NCI-H510A (cell line): Measurements from ENCODE around the gene TTC39B.

Source experiments
- DNase-seq: peaks from one replicate; lab custom pipeline; 2025; lab: John Stamatoyannopoulos, UW

The TTC39B gene

DNA sequence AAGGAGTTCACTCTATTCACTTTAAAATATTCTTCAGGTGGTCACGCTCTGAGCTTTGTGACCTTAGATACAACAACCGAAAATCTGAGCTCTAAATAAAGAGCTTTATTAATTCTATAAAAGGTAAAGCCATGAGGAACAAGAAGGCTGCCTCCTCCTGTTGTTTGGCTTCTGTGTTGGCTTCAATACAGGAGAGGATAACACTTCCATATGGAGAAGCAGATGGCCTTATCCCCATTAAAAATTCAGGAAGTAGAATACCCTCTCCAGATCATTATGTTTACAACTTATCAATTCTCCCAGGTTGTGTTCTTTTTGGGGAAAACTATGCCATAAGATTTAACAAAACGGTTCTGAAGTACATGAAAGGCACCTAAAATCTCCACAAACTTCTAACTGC is 128.4 kb downstream of the TTC39B start:
- DNase-seq = no peak

DNA sequence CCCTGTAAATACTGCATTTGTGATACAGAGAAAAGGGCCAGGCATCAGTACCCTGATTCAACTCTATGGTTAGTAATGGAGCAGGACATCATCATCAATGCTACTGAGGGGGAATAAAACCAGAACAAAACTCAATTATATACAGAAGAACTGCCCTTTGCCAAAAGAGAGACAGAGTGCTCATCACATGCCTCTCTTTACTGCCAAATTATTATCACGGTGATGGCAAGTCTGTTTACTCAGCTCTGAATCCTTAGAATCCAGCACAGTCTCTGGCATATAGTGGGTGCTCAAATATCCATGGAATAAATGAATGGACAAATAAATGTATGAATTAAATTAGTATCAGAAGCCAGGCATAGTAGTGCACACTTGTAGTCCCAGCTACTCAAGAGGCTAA is 130.2 kb downstream of the TTC39B start:
- DNase-seq = no peak

DNA sequence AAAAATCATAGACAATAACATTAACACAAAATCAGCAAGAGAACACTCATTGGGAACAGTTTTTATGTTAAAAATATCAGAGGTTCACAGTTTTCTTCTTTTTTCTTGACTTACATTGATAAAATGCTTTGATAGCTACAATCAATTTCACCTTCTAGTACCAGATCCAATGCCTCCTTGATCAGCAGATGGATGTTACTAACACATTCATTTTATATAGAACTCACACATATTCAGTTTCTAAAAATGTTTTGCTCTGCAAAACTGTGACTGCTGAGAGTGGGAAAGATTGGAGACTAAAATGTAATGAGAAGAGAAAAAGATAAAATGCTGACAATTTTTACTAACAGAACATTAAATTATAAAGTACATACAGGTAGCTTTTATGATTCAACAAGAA is 143.1 kb downstream of the TTC39B start:
- DNase-seq = no peak

DNA sequence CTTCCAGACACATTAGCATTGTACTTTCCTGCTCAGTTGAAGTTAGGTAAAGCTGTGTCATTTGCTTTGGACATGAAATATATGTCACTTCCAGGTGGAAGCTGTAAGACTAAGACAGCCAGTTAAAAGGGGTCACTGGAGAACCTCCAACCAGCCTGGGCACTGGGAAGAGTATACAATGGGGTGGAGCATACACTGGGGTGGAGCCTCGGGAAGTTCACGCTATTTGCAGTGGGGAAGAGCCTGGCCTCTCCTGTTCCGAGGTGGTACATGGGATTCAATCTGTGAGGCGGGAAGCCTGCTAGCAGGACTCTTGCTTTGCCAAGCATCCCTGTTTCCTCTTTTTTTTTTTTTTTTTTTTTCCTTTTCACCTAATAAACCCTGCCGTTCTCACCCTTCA is 145.3 kb downstream of the TTC39B start:
- DNase-seq = no peak

DNA sequence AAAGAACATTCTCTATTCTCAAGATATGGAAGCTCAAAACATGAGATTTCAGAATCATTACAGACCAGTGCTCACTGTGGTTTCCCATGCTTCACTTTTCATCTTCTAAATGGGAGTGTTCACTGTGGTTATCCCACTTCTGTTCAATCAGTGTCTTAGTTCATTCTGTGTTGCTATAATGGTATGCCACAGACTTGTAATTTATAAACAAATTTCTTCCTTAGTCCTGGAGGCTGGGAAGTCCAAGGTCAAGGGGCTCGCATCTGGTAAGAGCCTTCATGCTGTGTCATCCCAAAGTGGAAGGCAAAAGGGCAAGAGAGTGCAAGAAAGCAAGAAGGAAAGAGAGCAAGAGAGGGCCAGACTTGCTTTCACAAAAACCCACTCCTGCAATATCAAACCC is 146.3 kb downstream of the TTC39B start:
- DNase-seq = no peak

DNA sequence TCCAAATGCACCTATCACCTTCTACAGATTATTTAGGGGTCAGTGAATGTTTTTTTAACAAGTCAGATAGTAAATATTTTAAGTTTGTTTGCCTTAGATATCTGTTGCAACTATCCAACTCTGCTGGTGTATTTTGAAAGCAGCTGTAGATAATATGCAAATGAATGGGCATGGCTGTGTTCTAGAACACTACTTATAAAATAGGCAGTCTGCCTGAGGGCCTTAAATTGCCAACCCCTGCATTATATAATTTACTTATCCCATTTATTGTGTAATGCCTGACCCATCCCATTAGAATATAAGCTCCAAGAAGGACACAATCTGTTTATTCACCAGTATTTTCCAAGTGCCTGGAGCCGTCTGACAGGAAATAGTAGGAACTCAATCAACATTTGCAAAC is 149.0 kb downstream of the TTC39B start:
- DNase-seq = no peak

DNA sequence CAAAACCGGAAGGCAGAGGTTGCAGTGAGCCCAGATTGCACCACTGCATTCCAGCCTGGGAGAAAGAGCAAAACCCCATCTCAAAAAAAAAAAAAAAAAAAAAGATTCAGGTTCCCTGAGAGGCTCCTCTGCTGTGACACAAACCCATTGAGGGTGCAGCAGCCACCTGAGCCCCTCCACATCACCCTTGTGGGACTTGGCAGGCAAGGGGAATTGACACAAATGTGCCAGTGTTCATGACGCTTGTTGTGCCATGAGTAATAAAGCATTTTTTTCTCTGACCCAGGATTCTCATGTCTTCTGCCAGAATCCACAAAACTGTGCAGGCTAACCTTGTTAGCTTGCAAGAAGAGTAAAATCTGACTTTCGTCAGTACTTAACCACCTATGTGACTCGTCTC is 149.6 kb downstream of the TTC39B start:
- no peak for DNase-seq

DNA sequence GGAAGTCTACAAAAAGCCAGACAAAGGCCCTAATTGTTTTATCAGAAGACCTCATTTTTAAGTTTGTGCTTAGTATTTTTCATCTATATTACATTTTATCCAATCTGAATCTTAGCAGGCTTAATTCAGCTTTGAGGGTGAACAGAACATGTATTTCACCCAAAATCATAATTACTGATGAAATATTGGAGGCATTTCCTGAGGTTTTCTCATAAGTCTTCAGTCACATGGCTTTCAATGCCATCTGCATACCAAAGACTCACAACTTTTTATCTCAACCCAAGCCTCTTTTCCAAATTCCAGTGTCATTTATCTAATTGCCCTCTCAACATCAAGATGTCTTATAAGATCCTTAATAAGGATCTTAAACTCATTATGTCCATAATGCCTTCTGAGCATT is 150.8 kb downstream of the TTC39B start:
- no peak for DNase-seq

DNA sequence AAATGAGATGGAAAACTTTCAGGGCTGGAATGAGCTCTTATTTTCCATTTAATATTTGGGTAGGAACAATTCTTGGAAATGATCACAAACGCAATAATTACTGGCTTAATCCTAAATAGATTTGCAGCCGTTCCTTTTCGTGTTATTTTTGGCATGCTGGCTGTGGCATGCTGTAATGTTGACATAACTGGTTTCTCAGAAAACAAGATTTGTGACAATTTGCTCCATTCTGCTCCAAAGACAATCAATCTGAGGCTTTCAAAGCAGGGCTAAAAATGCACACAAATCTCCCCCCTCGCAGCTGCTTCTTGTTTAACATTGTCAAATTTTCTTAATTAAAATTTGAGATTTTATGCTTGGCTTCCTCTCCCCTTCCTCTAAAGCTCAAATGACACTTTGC is 151.2 kb downstream of the TTC39B start:
- DNase-seq = no peak

DNA sequence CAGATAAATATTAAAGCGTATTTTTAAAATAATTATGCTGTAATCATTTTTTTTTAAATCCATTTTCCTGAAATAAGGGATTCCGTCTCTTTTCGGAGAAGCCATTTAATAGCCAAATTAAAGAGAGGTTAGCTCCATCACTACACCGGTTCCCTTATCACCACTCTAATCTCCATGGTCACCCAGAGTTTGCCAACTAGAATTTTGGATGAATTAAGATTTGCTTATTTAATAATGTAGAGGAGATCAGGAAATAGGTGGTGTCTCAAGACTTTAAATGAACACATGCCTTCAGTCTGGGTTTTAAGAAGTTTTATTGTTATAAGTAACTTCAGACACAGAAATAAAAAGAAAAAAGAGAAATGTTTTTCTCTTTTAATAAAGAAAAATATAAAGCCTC is 151.7 kb downstream of the TTC39B start:
- no peak for DNase-seq

DNA sequence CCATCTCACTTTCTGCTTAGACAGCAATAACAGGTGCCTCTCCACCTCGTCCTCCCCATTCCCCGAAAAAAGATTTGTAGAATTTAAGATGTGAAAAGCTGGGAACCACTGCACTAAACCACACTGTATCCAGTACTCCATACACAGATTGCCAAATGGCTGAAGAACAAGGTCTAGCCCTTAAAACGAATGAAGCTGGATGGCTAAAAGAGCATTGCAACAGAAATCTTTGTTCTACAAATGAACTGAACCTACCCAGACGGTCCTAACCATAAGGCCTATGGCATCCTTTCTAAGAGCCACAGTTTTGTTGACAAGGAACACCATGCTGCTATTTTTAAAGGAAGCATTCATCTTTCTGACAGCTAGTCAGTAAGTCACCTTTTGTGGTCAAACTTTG is 152.3 kb downstream of the TTC39B start:
- no peak for DNase-seq

DNA sequence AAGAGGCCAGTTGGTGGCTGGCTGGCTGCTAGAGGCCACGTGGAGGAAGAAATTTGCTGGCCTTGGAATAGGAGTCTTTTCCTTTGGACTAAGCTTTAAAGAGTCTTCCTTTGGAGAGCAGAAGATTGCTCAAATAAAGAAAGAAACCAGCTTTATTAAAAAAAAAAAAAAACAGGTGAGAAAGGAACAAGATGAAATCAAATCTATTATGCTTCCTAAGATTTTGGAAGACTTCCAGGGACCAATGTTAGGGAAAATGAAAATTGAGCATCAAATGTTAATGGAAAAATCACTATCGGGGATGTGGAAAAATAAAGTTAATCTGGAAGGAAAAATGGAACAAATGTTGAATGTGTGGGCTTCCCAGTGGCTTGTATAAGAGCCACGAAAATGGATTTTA is 153.1 kb downstream of the TTC39B start:
- no peak for DNase-seq

DNA sequence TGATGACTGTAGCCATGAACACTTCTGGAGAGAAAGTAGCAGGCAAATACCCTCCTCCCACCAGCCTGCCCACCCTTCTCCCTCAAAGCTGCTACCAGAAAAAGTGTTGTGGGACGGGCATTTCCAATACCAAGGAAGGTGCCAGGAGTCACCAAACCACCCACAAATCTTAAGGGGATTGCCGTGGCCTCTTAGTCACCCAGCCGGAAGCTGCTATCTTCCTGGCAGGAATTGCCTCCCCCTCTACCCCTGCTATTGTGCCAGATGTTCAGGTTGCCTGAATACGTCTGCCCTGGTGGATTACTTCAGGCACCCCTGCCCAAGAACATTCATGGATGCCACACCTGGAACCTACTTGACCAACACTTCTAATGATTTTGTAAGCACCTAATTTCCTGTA is 156.1 kb downstream of the TTC39B start:
- DNase-seq = no peak

DNA sequence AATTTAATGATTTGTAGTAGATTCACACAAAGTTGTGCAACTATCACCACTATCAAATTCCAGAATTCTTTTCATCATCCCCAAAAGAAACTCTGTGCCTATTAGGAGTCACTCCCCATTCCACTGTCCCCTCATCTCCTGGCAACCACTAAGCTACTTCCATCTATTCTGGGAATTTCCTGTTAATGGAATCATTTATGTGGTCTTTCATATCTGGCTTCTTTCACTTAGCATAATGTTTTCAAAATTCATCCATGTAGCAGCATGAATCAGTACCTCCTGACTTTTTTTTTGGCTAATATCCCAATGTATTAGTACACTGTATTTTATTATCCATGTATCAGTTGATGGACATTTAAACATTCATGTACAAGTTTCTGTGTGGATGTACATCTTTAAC is 157.6 kb downstream of the TTC39B start:
- DNase-seq = no peak

DNA sequence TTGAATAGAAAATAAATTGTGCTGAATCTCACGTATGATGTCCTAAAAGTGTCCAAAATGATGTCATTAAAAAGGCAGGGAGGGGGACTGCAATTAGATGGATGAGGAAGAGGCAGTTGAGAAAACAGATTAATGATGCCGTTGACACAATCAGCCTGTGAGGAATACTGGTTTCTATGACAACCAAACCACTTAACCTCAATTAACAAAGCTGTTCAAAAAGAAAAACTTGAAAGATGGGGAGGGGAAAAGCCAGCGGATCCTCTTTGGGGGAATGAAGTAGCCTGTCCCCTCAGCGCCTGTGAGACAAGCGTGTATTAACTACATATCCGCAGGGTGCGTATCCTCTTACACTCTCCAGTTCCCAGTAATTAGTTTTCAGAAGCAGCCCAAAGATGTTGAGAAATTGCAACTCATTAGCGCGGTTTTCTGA is 160.7 kb downstream of the TTC39B start:
- no peak for DNase-seq

DNA sequence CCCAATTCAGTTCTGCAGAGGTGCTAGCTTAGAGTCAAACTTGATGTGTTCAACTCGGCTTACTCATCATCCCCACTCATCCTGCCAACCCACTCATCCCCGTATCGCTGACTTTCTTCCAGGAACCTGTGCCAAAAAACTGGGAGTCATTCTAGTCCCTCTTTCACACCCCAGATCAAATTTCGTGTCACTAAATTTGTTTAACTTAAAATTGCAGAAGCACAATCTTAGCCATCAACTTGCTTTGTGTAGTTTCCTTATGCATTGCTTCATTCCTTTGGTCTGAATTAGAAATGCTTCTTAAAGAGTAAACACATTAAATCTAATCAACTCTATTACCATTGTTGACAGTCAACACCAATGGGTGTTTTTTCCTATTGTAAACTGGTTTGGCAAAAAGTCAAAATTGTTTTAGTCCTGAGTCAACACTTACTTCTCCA is 162.4 kb downstream of the TTC39B start:
- DNase-seq = no peak

DNA sequence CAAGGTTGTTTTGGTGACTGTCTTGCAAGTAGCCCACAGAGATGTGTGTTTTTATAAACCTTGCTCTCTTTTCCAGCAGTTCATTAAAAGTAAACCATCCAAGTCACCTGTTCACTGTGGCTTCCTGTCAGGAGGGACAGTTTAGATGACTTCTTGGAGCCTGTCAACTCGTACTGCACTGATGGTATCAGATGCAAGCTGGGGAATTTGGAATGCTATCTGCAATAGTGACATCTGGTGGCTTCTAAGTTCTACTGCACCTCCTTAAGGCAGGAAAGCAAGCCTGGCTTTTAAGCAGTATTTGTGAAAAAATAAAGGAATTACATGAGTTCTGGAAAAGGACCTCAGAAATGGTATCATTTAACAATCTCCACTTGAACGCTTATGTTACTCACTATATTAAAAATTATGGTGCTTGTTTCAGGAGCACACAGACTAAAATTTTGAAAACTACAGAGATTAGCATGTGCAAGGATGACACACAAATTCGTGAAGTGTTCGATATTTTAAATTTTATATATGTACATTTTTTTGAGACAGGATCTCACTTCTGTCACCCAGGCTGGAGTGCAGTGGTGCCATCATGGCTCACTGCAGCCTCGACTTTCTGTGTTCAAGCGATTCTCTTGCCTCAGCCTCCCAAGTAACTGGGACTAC is 164.0 kb downstream of the TTC39B start:
- no peak for DNase-seq

DNA sequence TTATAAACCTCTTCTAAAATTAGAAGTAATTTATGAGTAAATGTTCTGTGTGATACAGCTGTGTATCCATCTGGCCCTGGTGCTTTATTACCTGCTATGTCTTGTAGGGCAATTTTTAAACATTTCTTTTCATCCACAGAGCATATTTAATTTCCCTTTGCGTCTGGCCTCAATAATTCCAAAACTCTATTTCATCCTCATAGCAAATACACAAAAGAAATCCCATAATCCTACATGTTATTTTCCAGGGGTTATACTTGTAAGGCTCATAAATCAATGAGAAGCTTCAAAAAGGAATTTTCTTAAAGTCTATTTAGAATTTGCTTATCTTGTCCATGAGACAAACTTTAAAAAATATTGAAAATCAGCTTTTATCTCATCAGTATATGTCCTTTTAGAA is 167.0 kb downstream of the TTC39B start:
- DNase-seq = no peak

DNA sequence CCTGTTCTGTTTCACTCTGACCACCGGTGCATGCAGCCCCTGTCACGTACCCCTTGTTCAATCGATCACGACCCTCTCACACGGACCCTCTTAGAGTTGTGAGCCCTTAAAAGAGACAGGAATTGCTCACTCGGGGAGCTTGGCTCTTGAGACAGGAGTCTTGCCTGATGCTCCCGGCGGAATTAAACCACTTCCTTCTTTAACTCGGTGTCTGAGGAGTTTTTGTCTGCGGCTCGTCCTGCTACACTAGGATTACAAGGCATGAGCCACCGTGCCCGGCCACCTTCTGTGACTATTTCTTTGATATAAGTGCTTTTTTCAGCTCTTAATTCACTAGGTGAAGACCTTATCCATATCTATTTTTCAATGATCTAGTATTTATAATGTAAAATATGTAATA is 167.5 kb downstream of the TTC39B start:
- DNase-seq = no peak

DNA sequence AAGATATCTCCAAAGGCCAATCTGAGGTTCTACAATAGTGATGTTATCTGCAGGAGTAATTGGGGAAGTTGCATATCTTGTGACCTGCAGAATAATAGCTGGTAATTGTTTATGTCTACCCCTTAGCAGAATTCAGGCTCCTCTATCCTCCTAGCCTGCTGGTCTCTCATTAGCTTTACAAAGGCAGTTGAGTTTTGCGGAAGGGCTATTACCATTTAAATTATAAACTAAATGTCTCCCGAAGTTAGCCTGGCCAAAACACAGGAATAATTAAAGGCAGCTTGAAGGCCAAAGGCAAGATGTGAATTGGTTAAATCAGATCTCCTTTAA is 168.7 kb downstream of the TTC39B start:
- no peak for DNase-seq

DNA sequence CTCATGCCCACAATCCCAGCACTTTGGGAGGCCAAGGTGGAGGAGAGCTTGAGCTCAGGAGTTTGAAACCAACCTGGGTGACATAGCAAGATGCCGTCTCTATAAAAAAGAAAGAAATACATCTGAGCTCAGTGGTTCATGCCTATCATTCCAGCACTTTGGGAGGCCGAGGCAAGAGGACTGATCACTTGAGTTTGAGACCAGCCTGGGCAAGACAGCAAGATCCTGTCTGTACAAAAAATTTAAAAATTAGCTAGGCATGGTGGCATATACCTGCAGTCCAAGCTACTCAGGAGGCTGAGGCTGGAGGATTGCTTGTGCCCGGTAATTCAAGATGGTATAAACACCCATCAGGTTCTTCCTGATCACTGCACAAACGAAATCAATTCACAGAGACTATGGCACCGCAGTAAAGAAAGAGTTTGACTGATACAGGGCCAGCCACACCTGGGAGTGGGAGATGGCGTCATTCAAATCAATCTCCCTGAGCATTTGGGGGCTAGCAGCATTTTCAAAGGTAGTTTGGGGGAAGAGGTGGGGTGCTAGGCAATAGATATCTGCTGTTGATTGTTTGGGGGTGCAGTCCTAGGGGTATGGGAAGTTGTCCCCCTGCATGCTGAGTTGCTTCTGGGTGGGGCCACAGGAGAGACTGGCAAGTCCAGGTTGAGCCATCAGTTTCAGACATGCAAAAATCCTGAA is 169.2 kb downstream of the TTC39B start:
- no peak for DNase-seq

DNA sequence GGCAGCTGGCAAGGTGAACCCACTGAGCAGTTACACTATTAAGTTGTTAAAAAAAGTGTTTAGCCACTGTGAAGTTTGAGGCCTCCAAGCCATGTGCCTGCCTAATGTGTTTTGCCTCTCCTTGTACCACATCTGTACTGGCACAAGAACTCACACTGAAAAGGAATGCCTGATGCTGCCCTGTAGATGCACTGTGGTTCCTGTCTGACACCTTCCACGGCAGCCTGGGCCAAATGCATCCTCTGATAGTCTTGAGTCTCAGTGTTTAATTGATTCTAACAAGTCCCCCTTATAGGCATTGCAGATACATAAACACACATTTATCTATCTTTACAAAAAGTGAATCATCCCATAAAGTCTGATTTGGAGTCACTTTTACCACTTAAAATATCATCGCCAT is 169.9 kb downstream of the TTC39B start:
- DNase-seq = no peak

DNA sequence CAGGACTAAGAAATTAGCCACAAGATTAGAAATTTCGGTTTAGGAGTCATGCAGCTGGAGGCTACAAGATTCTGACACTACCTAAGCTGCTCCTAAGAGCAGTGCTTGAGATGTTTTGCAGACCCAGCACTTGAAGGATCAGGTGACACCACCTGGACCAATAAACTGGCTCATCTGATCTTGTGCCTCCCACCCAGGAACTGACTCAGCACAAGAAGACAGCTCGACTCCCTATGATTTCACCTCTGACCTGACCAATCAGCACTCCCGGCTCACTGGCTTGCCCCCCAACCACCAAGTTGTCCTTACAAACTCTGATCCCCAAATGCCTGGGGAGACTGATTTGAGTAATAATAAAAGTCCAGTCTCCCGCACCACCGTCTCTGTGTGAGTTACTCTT is 170.4 kb downstream of the TTC39B start:
- no peak for DNase-seq

DNA sequence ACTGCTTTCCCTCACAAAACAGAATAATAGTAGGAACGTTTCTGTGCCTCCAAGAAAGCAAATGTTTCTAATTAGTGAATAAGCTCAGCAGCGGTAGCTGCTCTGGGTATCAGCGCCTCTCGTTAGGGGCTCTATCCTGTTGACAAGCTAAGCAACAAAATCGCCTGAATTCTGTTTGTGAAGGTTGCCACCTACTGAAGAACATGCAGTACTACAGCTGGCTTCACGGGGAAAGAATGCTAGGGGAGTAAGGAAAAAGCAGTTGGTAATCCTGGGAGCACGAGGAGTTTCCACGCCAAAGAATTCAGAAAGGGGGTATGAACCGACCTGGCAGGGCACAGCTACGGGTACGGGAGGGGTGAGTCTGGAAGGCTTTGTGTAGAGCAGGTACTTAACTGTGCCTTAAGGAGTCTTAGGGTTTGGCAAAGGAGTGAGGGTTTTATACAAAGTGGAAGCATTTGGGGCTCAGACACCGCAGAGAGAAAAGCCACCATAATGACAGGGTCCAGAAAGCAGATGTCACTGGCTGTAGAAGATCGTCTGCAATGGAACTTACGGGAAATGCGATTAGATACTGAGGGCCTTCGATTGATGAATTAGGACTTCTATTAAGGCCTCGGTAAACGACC is 171.7 kb downstream of the TTC39B start:
- no peak for DNase-seq
